Measurements from ENCODE around the gene GTF2F2. TPM values are rescaled to one million over a fixed set of nuclear protein-coding genes. Genes with fewer than 3 reads are reported as not detected.

GTF2F2 gene
- total and polyA plus RNA-seq, 9 of the 15 experiments (the other 6 are each of a cell fraction or from before 2014, with no cell fraction given) = 19.7 to 44.8 (median 32.4) TPM

- TF ChIP-seq E2F5 (CRISPR knock-in tag; IDR thresholded peaks at IDR 0.05) (no peak), MXI1 (IDR thresholded peaks at IDR 0.05; ENCODE audit: low read depth, low read length) (no peak), HNRNPUL1 (IDR thresholded peaks at IDR 0.05; ENCODE audit: low read length) (no peak), ZBTB5 (IDR thresholded peaks at IDR 0.05) (no peak), PTBP1 (IDR thresholded peaks at IDR 0.05; ENCODE audit: low read depth, low read length) (no peak), FOXK1 (CRISPR knock-in tag; IDR thresholded peaks at IDR 0.05; ENCODE audit: borderline replicate concordance) (no peak)
Observed at GRCh38 chr13:45215392-45216077, 95.2 kb downstream of the GTF2F2 start (continued).

GRCh38 chr13:45216193-45216592, 95.9 kb downstream of the GTF2F2 start:
- FAIRE-seq (no peak), DNase-seq (ENCODE audit: extremely low read depth in 1 of 4, low spot score in 3 of 4) (no peak), ATAC-seq (no peak)
- no peak overlapping the region for H2AFZ ChIP-seq (ENCODE audit: low read depth, low read length)
- in situ Hi-C loops (cut with MboI) = no loop called here
- CTCF ChIA-PET (ENCODE audit: low intra/inter-chr PET ratio) = no interaction called here
- intact Hi-C loops (cut with micrococcal nuclease) = no loop called here
- no peak overlapping the region for H3K4me3 ChIP-seq
- peaks cover 5% of the 10 kb centered on the region; the same call in 1 of the 3 replicates for H3K79me2 ChIP-seq (ENCODE audit: control insufficient read depth, insufficient read depth, low read length)
- no peaks in the 10 kb centered on the region for H4K20me1 ChIP-seq (replicated peaks; ENCODE audit: control insufficient read depth, insufficient read depth, low read length)
- no peak overlapping the region for H3K27ac ChIP-seq (ENCODE audit: extremely low read depth, low read depth, low read length)
- BruUV-seq (replicated peaks) = no TSS peak
- WGBS (ENCODE audit: insufficient coverage, low coverage, missing lambda C conversion rate) = 83% methylated on average over 4 of the region's 4 CpGs
- no peaks in the 10 kb centered on the region for H3K9me1 ChIP-seq (ENCODE audit: control insufficient read depth, insufficient read depth, low read length)
- POLR2A ChIA-PET = interaction anchor here (1.4 kb wide), 1 partner anchor 11 kb away, joined by 4 read pairs; no protein-coding TSS in a partner anchor
- H3K4me1 ChIP-seq (replicated peaks in 1 of 2; ENCODE audit: control insufficient read depth in 2 of 2, insufficient read depth in 2 of 2, low read length in 2 of 2) = no peaks in the 10 kb centered on the region; a peak in 1 of 5 replicates
- H3K9ac ChIP-seq (ENCODE audit: insufficient read depth in 1 of 2, low read depth in 2 of 2, low read length in 2 of 2) = no peak overlapping the region
- no peak overlapping the region for H3K4me2 ChIP-seq (ENCODE audit: insufficient read depth, low read length)
- H3K36me3 ChIP-seq (ENCODE audit: control insufficient read depth, insufficient read depth, low read length) = no peaks in the 10 kb centered on the region
- no peaks in the 10 kb centered on the region for H3K9me3 ChIP-seq (replicated peaks; ENCODE audit: control insufficient read depth, insufficient read depth, low read depth, low read length)
- no peaks in the 10 kb centered on the region for H3K27me3 ChIP-seq (ENCODE audit: control insufficient read depth in 2 of 2, insufficient read depth in 2 of 2, low read length in 2 of 2)
- TF ChIP-seq ZC3H4 (CRISPR knock-in tag; IDR thresholded peaks at IDR 0.05; ENCODE audit: borderline replicate concordance) (no peak), ARID3B (CRISPR knock-in tag; IDR thresholded peaks at IDR 0.05; ENCODE audit: borderline replicate concordance) (no peak), SNIP1 (IDR thresholded peaks at IDR 0.05; ENCODE audit: low read depth) (no peak), WHSC1 (IDR thresholded peaks at IDR 0.05; ENCODE audit: low read length) (no peak), TCF3 (CRISPR knock-in tag; IDR thresholded peaks at IDR 0.05) (no peak), ZNF280A (IDR thresholded peaks at IDR 0.05; ENCODE audit: low read depth, partially characterized antibody) (no peak), STAT5A (IDR thresholded peaks at IDR 0.05; ENCODE audit: borderline replicate concordance, low read length) (no peak), ETS1 (conservative IDR thresholded peaks at IDR 0.05; ENCODE audit: control insufficient read depth, low read depth, low read length) (no peak)
